HG02938 (cell line): ENCODE measurements around the gene PLCG1.
A peak's percentile ranks its signal among the peaks of the same experiment; 100 is the strongest.

Experiments
- ATAC-seq: cut with Tn5 transposase; IDR thresholded peaks from one replicate; pipeline ENCODE4 v1.9.1; 2021; ENCODE audit warnings: mild to moderate bottlenecking, moderate library complexity; ENCODE audit not compliant: unreplicated experiment

The PLCG1 gene

DNA sequence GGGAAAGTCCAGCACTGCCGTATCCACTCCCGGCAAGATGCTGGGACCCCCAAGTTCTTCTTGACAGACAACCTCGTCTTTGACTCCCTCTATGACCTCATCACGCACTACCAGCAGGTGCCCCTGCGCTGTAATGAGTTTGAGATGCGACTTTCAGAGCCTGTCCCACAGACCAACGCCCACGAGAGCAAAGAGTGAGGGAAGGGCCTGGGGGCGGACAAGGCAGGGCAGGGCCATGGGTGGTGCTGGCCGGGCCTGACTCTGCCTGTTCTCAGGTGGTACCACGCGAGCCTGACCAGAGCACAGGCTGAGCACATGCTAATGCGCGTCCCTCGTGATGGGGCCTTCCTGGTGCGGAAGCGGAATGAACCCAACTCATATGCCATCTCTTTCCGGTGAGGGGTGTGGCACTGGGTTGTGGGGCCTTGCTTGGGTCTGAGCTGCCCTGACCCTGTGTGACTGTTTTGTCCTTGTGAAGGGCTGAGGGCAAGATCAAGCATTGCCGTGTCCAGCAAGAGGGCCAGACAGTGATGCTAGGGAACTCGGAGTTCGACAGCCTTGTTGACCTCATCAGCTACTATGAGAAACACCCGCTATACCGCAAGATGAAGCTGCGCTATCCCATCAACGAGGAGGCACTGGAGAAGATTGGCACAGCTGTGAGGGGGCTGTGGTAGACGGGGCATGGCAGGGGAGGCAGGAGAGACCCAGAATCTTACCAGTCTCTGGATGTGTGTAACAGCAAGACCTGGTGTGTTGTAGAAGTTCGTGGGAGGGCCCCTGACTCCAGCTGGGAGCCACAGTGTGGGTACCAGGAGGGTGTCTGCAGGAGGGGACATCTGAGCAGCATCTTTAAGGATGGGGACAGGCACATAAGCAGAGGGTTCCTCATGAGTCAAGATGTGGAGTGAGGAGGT is 29.1 kb downstream of the PLCG1 start:
- ATAC-seq: no peak

- ATAC-seq: no peak
Measured at GRCh38 chr20:41167118-41167470, 29.8 kb downstream of the PLCG1 start.

DNA sequence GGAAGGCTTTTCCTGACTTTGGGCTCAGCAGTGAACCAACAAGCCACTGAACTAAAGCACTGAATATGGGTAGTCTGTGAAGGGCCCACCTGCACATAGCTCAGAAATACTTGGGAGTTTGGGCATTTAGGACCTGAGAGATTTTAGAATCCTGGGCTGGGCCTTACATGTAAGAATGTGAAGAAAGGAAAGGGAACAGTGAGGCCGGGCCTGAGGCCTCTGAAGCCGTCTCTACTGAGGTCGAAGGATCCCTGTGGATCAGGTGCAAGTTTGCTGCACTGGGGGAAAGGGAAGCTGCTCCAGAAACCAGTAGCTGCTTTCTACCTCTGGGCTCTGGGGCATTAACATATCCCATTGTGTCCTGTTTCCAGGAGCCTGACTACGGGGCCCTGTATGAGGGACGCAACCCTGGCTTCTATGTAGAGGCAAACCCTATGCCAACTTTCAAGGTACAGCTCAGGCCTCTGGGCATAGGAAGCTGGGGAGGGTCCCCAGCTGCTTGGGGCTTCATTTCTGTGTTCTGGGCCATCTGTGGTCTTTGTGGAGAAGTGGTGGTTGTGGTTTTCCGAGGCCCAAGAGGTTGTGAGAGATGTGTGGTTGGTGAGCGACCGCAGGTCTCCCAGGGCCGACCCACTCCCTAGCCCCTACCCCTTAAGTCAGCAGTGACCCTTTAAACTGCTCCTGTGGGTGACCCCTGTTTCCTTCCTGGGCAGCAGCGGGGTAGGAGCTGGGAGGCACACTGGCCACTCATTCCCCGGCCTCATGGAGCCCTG is 30.3 kb downstream of the PLCG1 start:
- ATAC-seq: no peak

- ATAC-seq: no peak
Measured at GRCh38 chr20:41168281-41169161, 31.2 kb downstream of the PLCG1 start.

DNA sequence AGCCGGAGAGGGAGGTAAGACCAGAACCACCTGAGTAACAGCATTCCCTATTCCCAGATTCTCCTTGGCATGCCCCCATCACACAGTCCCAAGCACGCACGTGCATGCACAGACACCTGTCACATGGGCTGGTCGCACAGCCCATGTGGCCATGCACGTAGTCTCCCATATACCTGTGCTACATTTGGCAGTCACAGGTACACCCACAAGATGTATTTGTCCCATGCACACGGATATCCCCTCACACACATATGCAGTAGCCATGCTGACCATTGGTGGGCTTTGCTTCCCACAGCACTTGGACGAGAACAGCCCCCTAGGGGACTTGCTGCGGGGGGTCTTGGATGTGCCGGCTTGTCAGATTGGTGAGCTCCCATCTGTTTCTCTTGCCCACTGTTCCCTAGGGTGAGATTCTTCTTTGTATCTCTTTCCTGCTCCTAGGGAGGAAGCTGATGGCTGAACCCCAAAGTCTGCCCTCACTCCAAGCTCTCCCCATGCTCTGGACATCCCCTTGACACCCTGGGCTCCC is 31.9 kb downstream of the PLCG1 start:
- no peak for ATAC-seq

DNA sequence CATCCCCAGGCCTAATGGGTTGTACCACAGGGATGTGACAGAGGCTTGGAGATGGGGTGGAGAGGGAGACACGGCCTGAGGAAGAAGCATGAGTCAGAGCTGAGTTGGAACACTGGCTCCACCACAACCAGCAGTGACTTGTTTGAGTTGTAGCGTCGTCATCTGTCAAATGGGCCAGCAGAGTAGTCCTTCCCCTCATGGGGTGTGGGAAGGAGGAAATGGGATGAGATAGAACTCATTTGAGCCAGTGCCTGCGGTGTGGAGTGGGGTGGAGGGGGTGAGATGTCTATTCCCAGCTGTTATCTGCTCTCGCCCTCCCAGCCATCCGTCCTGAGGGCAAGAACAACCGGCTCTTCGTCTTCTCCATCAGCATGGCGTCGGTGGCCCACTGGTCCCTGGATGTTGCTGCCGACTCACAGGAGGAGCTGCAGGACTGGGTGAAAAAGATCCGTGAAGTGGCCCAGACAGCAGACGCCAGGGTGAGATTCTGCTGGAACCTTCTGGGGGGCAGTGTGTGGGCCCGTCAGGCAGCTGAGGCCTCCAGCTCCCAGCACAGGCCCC is 32.5 kb downstream of the PLCG1 start:
- no peak for ATAC-seq

DNA sequence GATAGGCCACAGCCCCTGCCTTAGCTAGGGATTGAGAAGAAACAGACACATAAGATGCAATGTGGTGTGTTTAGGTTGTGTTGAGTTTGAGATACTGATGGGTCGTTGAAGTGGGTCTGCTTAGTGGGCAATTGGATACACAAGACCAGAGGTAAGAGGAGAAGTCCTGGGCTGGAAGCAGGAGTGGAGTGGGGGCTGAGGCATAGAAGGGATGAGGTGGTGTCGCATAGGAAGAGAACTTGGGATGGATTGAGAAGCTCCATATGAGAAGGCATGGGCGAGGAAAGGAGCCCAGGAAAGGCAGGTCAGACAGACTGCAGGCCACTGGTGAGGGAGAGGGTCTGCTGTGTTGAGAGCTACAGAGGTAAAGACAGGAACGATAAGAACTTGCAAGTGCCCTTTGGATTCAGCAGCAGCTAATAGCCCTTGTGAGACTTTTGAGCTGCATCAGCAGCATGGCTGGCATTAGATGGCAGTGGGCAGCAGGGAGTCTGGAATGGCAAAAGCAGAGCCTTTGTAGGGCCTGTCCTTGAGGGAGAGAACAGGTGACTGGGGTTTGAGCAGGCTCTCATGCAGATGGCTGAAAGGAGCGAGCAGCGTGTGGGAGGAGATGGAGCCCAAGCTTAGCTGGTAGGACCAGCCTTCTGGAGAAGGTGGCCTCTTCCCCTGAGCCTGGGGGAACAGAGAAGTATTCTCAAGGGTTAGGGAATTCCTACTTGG is 33.2 kb downstream of the PLCG1 start:
- no peak for ATAC-seq

- ATAC-seq: no peak
Measured at GRCh38 chr20:41171736-41172295, 34.5 kb downstream of the PLCG1 start.

DNA sequence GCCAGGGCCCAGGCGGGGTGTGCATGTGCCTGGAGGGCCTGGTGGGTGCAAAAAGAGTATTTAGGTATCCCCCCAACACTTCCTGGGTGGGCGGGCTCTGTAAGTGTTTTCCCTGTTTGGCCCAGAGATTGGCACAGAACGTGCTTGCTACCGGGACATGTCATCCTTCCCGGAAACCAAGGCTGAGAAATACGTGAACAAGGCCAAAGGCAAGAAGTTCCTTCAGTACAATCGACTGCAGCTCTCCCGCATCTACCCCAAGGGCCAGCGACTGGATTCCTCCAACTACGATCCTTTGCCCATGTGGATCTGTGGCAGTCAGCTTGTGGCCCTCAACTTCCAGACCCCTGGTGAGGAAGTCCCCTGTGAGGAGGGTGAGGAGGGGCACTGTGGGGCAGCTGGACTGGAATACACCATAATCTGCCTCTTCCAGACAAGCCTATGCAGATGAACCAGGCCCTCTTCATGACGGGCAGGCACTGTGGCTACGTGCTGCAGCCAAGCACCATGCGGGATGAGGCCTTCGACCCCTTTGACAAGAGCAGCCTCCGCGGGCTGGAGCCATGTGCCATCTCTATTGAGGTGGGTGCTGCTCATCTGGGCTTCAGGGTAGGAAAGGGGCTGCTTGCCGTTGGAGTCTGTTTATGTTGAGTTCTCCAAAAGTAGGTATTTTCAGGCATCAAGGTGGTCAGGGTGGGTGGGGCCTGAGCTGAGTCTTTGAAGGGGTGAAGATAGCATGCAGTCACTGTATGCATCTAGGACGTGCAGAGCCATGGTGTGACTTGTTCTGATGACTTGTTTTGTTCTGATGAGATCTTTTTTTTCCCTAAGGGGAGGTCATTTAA is 35.2 kb downstream of the PLCG1 start:
- peak; percentile 22 for ATAC-seq

DNA sequence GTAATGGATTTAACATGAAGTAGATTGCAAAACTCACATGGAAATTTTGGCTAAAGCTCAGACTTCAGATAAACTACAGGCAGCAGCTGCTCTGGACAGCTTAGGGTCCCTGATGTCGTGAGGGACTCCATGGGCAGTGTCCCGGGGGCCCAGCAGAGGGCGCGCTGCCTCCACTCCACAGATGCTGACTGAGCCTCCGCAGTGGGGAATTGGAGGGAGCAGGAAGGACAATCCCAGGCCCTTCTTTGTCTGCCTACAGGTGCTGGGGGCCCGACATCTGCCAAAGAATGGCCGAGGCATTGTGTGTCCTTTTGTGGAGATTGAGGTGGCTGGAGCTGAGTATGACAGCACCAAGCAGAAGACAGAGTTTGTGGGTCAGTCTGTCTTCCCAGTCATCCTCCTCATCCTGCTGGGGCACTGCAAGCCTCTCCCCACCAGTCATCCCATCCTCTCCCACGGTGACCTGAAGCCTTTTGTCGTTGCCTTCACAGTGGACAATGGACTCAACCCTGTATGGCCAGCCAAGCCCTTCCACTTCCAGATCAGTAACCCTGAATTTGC is 35.9 kb downstream of the PLCG1 start:
- ATAC-seq: peak; percentile 58

GRCh38 chr20:41173791-41174341 is 36.5 kb downstream of the PLCG1 start:
- no peak for ATAC-seq

- ATAC-seq: no peak
Measured at GRCh38 chr20:41174373-41174772, 37.0 kb downstream of the PLCG1 start.

DNA sequence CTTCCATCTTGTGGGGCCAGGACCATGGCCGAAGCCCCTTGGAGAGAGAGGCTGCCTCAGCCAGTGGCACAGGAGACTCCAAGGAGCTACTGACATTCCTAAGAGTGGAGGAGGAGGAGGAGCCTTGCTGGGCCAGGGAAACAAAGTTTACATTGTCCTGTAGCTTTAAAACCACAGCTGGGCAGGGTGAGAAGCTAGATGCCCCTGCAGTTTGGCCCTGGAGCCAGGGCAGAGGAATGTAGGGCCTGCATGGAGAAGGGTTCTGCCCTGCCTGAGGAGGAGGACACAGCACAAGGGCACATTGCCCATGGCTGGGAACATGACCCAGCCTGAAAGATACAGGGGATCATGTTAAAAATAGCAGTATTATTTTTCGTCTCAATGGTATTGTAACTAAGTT is 37.4 kb downstream of the PLCG1 start:
- ATAC-seq: no peak

DNA sequence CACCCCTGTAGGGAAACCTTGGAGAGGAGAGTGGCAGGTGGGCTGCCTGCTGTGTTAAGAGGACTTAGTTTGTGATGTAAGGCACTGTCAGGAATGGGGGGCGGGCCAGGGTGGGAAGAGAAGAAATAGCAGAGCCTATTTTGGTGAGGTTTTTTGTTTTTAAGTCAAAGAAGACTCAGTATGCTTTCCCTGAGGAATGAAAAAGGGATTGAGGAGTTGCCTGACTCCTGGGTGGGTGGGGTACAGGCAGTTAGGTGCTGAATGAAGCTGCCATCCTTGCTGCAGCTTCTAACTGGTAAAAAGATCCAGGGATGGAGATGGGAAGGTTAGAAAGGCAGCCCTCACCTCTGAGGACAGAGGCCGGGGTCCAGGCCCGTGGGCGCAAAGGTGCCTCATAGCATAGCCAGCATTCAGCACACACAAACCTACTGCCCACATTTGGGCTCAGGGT is 37.9 kb downstream of the PLCG1 start:
- no peak for ATAC-seq

DNA sequence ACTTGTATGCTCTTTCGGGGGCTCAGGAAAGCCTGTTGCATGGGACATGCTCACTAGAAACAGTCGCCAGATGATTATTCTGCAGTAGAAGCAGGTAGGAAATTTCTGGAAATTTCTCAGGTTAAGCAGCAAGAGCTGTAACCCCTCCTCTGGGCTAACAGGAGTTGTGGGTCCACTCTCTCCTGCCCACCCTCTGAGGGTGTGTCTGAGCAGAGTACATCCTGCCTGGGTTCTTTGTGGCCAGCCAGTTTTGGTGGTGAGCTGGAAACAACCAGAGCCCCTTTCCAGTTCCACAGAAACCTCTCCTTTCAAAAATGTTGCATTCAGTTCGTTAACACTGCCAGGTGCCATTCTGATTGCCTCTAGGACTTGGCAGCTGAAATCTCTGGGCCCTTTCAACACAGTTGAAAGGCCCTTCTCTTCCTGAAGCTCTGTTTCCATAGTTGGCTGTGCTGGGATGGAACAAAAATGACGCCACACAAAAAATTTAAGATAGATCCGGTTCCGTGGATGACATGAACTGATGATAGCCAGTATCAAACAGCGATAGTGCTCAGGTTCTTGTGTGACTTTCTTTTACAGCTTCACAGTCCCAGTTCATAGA is 38.5 kb downstream of the PLCG1 start:
- no peak for ATAC-seq

DNA sequence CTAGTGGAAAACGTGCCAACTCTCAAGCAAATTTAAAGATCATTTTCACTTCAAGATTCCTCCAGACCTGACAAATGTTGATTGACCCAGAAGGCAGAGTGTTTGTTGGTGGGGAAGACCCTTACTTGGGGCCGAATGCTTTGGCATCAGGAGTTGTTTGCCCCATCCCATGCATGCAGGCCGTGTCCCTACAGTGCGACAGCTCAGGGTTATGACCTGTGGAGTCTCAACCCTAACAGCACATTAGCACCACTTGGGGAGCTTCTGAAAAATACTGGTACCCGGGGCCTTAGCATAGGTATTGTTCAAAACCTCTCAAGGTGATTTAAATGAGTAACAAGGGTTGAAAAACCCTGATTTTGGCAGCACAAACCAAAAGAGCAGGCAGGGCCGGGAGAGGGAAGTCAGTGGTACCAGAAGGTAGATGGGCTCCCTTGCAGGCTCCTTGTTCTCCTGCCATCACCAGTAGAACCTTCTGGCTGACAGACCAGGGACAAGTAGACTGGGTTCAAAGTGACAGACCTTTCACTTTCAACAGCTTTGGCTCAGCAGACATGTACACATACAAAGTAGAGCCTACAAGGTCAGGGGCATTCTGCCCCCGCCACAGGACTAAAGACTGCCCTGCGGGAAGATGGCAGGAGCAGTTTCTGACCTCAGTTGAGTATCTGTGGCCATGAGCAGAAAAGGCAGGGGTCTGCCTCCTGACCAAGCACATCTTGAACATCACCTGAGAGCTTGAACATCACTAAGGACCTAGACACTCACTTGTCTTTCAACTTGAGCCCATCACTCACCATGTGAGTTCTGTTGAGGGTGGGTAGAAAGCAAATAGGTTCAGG is 39.6 kb downstream of the PLCG1 start:
- ATAC-seq: no peak

GRCh38 chr20:41177636-41178035 is 40.3 kb downstream of the PLCG1 start:
- ATAC-seq: no peak
